ENCODE results near the gene IL32. TPM values are rescaled to one million over a fixed set of nuclear protein-coding genes. Genes with fewer than 3 reads are reported as not detected.
A peak's percentile ranks its signal among the peaks of the same experiment; 100 is the strongest.

Gene IL32
- total RNA-seq, 4 donors from 2014 or later, result 21.9 to 720 (median 492) TPM

DNA sequence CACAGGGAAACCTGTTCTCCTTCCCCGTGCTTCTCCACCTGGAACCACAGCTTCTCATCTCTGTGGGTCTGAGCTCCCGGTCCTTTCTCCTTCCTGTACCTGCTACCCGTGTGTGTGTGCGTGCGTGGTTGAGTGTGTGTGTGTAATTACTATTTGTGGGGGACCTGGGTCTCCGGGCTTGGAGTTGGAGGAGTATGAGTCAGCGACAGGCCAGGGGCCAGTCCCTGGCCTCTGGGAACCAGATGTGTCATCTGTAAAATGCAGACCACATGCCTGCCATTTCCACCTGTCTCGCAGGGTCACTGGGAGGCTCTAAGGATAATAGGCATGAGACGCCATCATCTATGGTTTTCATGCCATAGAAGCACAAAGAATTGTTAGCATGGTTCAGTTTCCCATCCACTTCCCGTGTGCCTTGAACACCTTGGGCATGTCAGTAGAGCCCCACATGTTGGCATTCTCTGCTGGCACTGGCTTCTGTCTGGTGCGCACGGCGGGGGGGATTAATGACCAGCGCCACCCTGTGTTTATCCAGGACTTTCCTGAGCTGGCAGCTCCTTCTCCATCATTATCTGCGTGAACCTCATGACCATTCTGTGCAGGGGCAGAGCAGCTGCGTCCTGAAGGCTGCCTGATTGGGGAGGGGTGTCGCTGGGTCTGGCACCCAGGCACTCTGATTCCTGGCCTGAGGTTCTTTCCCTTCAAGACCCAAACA, 48.5 kb downstream of the IL32 start:
- H3K4me1 ChIP-seq, result peaks cover 8 to 25% (median 23%) of the 10 kb centered on the region in 4 donors
- no peaks in the 10 kb centered on the region for H3K36me3 ChIP-seq
- in situ Hi-C loops (cut with MboI; ENCODE audit: low pct_ligation_motif_present in 1 of 4, low pct_unique_long_range_greater_than_20kb in 1 of 4, low sequenced_read_pairs in 3 of 4), result no loop called here
- WGBS, 2 donors (ENCODE audit: low coverage in 1 of 2), result 68% methylated on average over 17 of the region's 17 CpGs; no CpG with 5 or more reads in 1 of the 2 donors
- H3K4me3 ChIP-seq, result peak overlapping the region in 3 of 4 donors; percentile 65 to 83 (median 68)
- TF ChIP-seq POLR2A (IDR thresholded peaks at IDR 0.05) (no peak), POLR2AphosphoS5 (IDR thresholded peaks at IDR 0.05) (no peak), EP300 (IDR thresholded peaks at IDR 0.05; ENCODE audit: low read depth) (no peak)
- TF ChIP-seq, protein P1, sequence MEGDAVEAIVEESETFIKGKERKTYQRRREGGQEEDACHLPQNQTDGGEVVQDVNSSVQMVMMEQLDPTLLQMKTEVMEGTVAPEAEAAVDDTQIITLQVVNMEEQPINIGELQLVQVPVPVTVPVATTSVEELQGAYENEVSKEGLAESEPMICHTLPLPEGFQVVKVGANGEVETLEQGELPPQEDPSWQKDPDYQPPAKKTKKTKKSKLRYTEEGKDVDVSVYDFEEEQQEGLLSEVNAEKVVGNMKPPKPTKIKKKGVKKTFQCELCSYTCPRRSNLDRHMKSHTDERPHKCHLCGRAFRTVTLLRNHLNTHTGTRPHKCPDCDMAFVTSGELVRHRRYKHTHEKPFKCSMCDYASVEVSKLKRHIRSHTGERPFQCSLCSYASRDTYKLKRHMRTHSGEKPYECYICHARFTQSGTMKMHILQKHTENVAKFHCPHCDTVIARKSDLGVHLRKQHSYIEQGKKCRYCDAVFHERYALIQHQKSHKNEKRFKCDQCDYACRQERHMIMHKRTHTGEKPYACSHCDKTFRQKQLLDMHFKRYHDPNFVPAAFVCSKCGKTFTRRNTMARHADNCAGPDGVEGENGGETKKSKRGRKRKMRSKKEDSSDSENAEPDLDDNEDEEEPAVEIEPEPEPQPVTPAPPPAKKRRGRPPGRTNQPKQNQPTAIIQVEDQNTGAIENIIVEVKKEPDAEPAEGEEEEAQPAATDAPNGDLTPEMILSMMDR (IDR thresholded peaks at IDR 0.05), result no peak
- no peaks in the 10 kb centered on the region for H3K27me3 ChIP-seq
- intact Hi-C loops (cut with DNase I; ENCODE audit: low total_unique reads), result no loop called here
- DNase-seq, result no peak
- H3K27ac ChIP-seq, result peak overlapping the region in 1 of 4 donors; percentile 79
- no peaks in the 10 kb centered on the region for H3K9me3 ChIP-seq

DNA sequence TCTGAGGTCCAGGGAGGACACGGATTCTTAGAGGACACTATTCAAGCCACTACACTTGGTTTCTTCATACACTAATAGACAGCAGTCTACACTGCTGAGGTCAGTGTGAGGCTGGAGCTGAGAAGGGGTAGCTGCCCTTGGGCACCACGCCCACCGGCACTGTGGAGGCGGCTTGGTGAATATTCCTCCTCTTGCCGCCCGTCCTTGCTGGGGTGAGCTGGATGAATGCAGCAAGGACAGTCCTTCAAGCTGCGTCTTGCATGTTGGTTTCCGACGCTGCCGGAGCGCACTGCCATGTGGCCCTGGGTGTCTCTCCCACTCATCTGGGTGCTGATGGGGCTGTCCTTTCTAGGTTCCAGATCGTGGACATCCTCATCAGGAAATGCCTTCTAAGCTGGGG, 49.6 kb downstream of the IL32 start:
- H3K27ac ChIP-seq, result no peak overlapping the region
- no peaks in the 10 kb centered on the region for H3K27me3 ChIP-seq
- TF ChIP-seq POLR2A (IDR thresholded peaks at IDR 0.05), result no peak
- TF ChIP-seq, protein P1 (IDR thresholded peaks at IDR 0.05), result no peak
- TF ChIP-seq EP300 (IDR thresholded peaks at IDR 0.05; ENCODE audit: low read depth), result no peak
- no peak for TF ChIP-seq POLR2AphosphoS5 (IDR thresholded peaks at IDR 0.05)
- WGBS, 2 donors (ENCODE audit: low coverage in 1 of 2), result 80 to 92% methylated on average over 1 to 12 of the region's 12 CpGs
- no peak for DNase-seq
- in situ Hi-C loops (cut with MboI; ENCODE audit: low pct_ligation_motif_present in 1 of 4, low pct_unique_long_range_greater_than_20kb in 1 of 4, low sequenced_read_pairs in 3 of 4) (no loop called here), intact Hi-C loops (cut with DNase I; ENCODE audit: low total_unique reads) (no loop called here)
- H3K4me3 ChIP-seq, result no peak overlapping the region
- no peaks in the 10 kb centered on the region for H3K9me3 ChIP-seq
- H3K4me1 ChIP-seq, result peaks cover 8 to 25% (median 23%) of the 10 kb centered on the region in 4 donors
- no peaks in the 10 kb centered on the region for H3K36me3 ChIP-seq

DNA sequence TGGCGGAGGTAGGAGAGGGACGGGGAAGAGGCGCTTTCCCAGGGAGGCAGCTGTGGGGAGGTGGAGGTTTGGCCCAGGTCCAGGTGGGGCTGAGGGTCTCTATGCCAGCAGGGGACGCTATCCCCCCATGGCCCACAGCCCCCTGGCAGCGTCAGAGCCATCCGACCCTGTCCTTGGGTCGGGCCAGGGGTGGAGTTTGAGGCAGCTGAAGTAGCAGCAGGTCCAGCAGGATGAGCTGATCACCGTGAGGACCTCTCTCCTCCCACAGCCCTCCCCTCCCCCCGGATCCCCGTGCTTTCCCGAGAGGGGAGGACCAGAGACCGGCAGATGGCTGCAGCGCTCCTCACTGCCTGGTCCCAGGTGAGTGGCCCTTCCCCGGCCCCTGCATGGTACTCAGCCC, 50.1 kb downstream of the IL32 start:
- TF ChIP-seq POLR2A (IDR thresholded peaks at IDR 0.05), result no peak
- no peak for TF ChIP-seq POLR2AphosphoS5 (IDR thresholded peaks at IDR 0.05)
- TF ChIP-seq, protein P1 (IDR thresholded peaks at IDR 0.05), result no peak
- no peak for TF ChIP-seq EP300 (IDR thresholded peaks at IDR 0.05; ENCODE audit: low read depth)
- intact Hi-C loops (cut with DNase I; ENCODE audit: low total_unique reads) (no loop called here), in situ Hi-C loops (cut with MboI; ENCODE audit: low pct_ligation_motif_present in 1 of 4, low pct_unique_long_range_greater_than_20kb in 1 of 4, low sequenced_read_pairs in 3 of 4) (no loop called here)
- Histone ChIP-seq H3K27ac (no peak overlapping the region), H3K9me3 (no peaks in the 10 kb centered on the region), H3K27me3 (no peaks in the 10 kb centered on the region), H3K4me3 (no peak overlapping the region), H3K36me3 (no peaks in the 10 kb centered on the region), H3K4me1 (peaks cover 8 to 25% (median 23%) of the 10 kb centered on the region in 4 donors)
- 83% methylated on average over 7 of the region's 14 CpGs; no CpG with 5 or more reads in 1 of the 2 donors for WGBS, 2 donors (ENCODE audit: low coverage in 1 of 2)
- no peak for DNase-seq

DNA sequence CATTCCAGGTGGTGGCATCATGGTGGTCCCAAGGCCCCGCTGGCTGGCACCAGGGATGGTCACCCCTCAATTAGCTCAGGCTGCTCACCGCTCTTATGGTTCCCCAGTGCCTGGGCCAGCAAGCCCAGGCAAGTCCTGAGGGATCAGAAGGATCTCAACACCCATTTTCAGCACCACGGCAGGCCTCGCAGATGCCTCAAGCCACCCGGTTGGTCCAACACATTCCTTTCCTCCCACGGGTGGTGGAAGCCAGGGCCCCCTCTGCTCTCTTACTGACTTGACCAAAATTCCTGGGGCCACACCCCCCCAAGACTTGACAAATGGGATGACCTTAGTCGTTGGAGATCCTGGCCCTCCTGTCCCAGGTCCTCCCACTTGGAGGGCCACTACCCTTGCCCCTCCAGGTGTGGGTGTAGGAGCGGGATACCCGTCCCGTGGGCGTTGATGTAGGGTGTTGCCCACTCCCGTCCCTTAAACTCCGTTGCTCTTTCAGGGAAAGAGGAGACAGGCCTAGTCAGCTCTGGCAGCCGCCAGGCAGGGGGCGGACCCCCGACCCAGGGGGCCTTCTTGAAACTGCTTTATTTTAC, 52.9 kb downstream of the IL32 start:
- H3K27ac ChIP-seq, result no peak overlapping the region
- peaks cover 4 to 11% (median 10%) of the 10 kb centered on the region in 4 donors for H3K4me1 ChIP-seq
- WGBS, 2 donors (ENCODE audit: low coverage in 1 of 2), result 87% methylated on average over 15 of the region's 16 CpGs; no CpG with 5 or more reads in 1 of the 2 donors
- no peaks in the 10 kb centered on the region for H3K9me3 ChIP-seq
- no peaks in the 10 kb centered on the region for H3K27me3 ChIP-seq
- intact Hi-C loops (cut with DNase I; ENCODE audit: low total_unique reads), result no loop called here
- in situ Hi-C loops (cut with MboI; ENCODE audit: low pct_ligation_motif_present in 1 of 4, low pct_unique_long_range_greater_than_20kb in 1 of 4, low sequenced_read_pairs in 3 of 4), result no loop called here
- DNase-seq, result no peak
- no peak overlapping the region for H3K4me3 ChIP-seq
- H3K36me3 ChIP-seq, result no peaks in the 10 kb centered on the region
- TF ChIP-seq POLR2A (IDR thresholded peaks at IDR 0.05), result no peak
- no peak for TF ChIP-seq EP300 (IDR thresholded peaks at IDR 0.05; ENCODE audit: low read depth)
- TF ChIP-seq, protein P1 (IDR thresholded peaks at IDR 0.05), result no peak
- TF ChIP-seq POLR2AphosphoS5 (IDR thresholded peaks at IDR 0.05), result no peak
